Activated T-cell treated with anti-CD3 and anti-CD28 coated beads, Interleukin-2, amount 50 U/mL, for 48 hours (primary cell): ENCODE data around the gene MAP2K2.
"Not testable (repeated sequence)": the region's sequence is repeated elsewhere in the genome, so short reads cannot be mapped to it uniquely, and the experiment has no call there.

Experiments used
- DNase-seq, 2 experiments: peaks; one replicate each; pipeline ENCODE4 v3.0.0-alpha.2; 2020

MAP2K2 gene

GRCh38 chr19:4130744-4131438 lies 7.0 kb upstream of the MAP2K2 start:
- DNase-seq, result no peak

- not testable (repeated sequence) for DNase-seq
These were observed 5.1 kb upstream of the MAP2K2 start for GRCh38 chr19:4129050-4129449.

- not testable (repeated sequence) for DNase-seq
These were observed 3.4 kb upstream of the MAP2K2 start for GRCh38 chr19:4127322-4127721.

GRCh38 chr19:4124638-4125037 lies 716 bp upstream of the MAP2K2 start:
- DNase-seq, result peak in 1 of 2 experiments; percentile 40

GRCh38 chr19:4122480-4122879 lies 1.4 kb downstream of the MAP2K2 start:
- no peak for DNase-seq

- DNase-seq, result no peak
These were observed 2.1 kb downstream of the MAP2K2 start for GRCh38 chr19:4121815-4122214.

- DNase-seq, result no peak
These were observed 2.7 kb downstream of the MAP2K2 start for GRCh38 chr19:4121273-4121612.

- no peak for DNase-seq
These were observed 3.2 kb downstream of the MAP2K2 start for GRCh38 chr19:4120559-4121272.

GRCh38 chr19:4119763-4120162 lies 4.2 kb downstream of the MAP2K2 start:
- no peak for DNase-seq

GRCh38 chr19:4115818-4116385 lies 8.0 kb downstream of the MAP2K2 start:
- peak; percentile 34 to 50 for DNase-seq

- DNase-seq, result peak; percentile 55 to 70
These were observed 8.7 kb downstream of the MAP2K2 start for GRCh38 chr19:4115050-4115817.

- no peak for DNase-seq
These were observed 9.7 kb downstream of the MAP2K2 start for GRCh38 chr19:4114181-4114580.

GRCh38 chr19:4113398-4114088 lies 10.4 kb downstream of the MAP2K2 start:
- no peak for DNase-seq

- no peak for DNase-seq
These were observed 11.6 kb downstream of the MAP2K2 start for GRCh38 chr19:4112367-4112766.

- no peak for DNase-seq
These were observed 14.3 kb downstream of the MAP2K2 start for GRCh38 chr19:4109626-4109945.

- DNase-seq, result peak; percentile 68 to 75
These were observed 14.9 kb downstream of the MAP2K2 start for GRCh38 chr19:4108767-4109625.

- DNase-seq, result peak; percentile 44 to 51
These were observed 20.9 kb downstream of the MAP2K2 start for GRCh38 chr19:4103080-4103433.

GRCh38 chr19:4102339-4103079 lies 21.4 kb downstream of the MAP2K2 start:
- no peak for DNase-seq

- no peak for DNase-seq
These were observed 22.5 kb downstream of the MAP2K2 start for GRCh38 chr19:4101496-4101770.

GRCh38 chr19:4100647-4101495 lies 23.1 kb downstream of the MAP2K2 start:
- DNase-seq, result no peak
